GM18502 (cell line): ENCODE data around the gene ELOVL2.
"Not testable (repeated sequence)": the region's sequence is repeated elsewhere in the genome, so short reads cannot be mapped to it uniquely, and the experiment has no call there.

Experiments
- ATAC-seq: cut with Tn5 transposase; IDR thresholded peaks from one replicate; pipeline ENCODE4 v1.9.1; 2021; ENCODE audit warnings: mild to moderate bottlenecking; ENCODE audit not compliant: unreplicated experiment, poor library complexity

Gene ELOVL2

DNA sequence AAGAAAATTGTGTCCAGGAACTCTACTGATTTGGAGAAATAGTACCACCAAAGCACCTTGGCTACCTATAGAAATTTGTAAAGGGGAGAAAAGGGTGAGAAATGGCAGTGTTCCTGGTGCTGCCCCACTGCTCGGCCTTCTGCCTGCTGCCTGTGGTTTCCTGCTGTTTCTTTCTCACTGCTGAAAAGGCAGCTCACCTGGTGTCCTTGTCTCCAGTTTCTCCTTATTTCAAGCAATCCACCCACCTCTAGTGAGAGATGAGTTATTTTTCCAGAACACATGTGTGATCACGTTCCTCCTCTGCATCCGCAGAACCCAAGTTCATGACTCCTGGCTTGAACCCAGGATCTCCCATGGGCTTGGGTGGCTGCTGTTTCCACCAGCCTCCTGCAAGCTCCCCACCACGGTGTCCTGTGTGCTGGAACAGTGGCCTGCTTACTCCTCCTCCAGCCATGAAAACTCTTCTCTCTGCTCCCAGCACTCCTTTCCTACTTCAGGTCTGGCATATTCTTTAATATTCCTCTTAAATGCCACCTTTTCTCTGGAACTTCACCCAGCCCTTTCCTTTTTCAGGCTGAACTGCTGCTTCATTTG is 48.9 kb downstream of the ELOVL2 start:
- no peak for ATAC-seq

DNA sequence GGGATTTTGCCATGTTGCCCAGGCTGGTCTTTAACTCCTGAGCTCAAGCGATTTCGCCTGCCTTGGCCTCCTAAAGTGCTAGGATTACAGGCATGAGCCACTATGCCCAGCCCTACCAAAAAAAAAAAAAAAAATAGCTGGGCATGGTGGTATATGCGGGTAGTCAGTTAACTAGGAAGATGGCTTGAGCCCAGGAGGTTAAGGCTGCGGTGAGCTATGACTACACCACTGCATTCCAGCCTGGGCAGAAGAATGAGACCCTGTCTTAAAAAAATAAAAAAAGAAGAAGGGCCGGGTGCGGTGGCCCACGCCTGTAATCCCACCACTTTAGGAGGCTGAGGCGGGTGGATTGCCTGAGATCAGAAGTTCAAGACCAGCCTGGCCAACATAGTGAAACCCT is 50.2 kb downstream of the ELOVL2 start:
- ATAC-seq, result no peak

DNA sequence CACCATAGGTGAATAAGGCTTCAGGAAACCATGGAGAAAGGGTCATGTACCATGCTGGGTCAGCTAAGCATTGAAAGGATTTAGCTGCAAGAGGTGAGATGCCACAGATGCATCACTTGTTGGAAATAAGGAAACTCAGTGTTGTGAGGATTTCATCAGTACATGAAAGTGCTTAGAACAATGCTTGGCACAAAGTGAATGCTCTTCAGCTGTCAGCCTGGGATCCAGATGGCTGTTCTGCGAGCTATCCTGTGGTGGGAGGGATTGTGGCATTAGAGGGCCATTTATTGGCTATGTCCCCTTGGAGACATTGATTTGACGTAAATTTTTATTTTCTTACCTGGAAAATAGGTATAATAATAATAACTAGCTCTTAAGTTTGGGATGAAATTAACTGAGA is 53.0 kb downstream of the ELOVL2 start:
- no peak for ATAC-seq

DNA sequence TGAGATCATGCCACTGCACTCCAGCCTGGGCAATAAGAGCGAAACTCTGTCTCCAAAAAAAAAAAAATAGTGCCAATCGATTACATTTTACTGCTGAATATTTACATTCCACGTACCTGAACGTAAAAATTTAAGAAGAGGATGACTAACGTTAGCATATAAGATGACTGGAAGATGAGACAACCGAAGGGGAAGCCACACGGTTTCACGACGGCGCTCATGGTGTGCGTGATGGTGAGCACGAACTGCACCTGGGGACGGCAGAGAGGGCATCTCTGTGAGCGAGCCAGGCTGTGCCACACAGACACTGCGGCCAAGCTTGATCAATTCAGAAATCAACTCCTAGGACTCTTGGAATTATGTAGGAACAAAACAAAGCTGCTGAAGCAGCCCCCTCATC is 54.5 kb downstream of the ELOVL2 start:
- ATAC-seq, result no peak

DNA sequence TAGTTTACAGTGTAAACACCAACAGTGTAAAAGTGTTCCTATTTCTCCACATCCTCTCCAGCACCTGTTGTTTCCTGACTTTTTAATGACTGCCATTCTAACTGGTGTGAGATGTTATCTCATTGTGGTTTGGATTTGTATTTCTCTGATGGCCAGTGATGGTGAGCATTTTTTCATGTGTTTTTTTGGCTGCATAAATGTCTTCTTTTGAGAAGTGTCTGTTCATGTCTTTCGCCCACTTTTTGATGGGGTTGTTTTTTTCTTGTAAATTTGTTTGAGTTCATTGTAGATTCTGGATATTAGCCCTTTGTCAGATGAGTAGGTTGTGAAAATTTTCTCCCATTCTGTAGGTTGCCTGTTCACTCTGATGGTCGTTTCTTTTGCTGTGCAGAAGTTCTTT is 59.1 kb downstream of the ELOVL2 start:
- ATAC-seq, result not testable (repeated sequence)

DNA sequence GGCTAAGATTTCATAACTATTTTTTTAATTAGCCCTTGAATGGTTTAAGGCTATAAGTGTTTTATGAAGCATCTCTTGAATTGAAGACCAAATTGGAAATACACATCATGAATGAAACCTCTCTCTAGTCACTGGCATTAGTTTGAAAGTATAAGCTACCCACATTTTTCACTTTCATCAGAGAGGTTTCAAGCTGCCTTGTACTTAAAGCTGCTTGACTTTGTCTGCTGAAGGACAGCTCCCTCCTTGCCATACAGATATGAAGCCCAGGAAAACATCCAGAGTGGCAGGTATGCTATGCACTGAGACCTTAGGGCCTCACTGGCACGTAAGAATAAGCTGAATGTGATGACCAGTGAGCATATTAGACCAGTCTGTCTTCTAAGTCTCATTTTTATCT is 62.7 kb downstream of the ELOVL2 start:
- no peak for ATAC-seq

DNA sequence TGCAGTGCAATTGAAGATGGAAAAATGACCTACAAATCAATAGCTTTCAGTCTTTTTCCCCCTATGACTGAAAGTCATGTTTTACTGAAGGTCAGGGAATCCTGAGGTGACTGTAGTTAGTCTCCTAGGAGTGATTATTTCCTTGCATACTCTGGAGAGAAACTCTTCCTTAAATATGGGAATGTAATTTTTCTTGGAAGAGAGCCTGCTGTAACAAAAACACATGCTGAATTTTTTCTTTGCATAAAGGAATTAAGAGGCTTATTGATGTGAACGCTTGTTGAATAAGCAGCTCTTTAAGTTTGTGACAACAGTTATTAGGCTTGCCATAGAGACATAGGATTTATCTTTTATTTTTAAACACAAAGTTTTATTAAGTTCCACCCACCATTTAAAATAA is 64.5 kb downstream of the ELOVL2 start:
- ATAC-seq, result no peak

DNA sequence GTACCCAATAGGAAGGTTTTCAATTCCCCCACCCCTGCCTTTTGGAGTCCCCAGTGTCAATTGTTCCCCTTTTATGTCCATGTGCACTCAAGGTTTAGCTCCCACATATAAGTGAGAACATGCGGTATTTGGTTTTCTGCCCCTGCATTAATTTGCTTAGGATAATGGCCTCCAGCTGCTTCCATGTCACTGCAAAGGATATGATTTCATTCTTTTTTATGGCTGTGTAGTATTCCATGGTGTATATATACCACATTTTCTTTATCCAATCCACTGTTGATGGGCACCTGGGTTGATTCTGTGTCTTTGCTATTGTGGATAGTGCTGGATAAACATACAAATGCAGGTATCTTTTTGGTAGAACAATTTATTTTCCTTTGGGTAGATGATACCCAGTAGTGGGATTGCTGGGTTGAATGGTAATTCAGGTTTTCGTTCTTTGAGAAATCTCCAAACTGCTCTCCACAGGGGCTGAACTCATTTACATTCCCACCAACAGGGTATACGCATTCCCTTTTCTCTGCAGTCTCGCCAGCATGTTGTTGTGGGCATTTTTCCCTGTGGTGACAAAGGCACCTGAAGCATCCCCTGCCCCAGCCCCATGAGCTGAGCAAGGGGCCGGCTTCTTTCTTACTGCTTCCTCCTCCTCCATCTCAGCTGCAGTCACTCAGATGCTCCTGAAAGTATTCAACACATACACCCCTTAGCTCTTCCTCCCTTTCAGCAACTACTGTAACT is 66.7 kb downstream of the ELOVL2 start:
- no peak for ATAC-seq

DNA sequence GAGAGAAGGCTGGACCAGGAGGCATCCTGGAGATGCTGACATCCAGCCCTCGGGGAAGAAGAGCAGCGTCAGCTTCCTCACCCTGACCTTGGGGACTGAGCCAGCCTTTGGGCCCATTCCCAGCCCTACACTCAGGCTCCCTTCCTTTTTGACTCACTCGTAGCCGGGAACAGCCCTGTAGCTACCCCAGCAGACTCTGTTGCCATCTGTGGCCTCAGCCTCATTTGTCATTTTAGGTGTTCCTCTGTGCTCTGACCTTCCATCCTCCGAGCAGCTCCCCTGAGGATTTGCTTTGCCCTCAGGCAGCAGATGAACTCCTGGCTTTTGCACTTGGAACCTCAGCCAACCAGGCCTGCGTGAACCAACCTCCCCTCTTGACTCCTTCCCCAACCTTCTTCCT is 67.5 kb downstream of the ELOVL2 start:
- no peak for ATAC-seq

DNA sequence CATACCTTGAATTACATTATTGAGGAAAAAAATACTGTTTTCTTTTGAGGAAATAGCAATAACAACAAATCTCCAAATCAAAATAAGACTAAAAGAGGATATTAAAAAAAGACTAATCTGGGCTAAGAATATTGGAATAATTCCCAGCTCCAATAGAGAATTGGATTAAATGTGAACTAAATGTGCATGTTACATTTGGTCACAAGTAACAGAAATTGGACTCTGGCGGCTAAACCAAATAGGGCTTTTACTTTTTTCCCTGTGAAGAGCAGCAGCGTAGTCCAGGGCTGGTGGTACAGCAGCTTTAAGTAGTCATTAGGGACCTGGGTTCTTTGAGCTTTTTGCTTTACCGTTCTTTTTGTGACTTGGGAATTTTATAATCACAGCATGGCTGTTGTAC is 71.9 kb downstream of the ELOVL2 start:
- ATAC-seq, result no peak

DNA sequence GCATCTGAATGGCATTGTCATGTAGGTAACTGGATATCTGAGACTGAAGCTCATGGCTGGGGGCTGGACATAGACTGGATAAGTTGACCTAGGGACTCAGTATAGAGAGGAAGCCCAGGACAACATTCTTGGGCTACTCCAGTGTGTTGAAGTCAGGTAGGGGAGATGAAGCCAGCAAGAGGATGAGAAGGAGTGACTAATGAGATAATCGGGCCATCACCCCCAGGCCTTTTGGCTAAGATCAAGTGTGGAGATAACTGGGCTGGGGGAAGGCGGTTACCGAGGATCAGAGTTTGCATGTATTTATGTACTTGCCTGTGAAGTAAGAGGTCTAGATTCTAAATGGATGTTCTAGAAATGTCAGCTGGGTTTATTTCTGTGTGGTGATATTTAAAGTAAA is 73.4 kb downstream of the ELOVL2 start:
- ATAC-seq, result no peak

DNA sequence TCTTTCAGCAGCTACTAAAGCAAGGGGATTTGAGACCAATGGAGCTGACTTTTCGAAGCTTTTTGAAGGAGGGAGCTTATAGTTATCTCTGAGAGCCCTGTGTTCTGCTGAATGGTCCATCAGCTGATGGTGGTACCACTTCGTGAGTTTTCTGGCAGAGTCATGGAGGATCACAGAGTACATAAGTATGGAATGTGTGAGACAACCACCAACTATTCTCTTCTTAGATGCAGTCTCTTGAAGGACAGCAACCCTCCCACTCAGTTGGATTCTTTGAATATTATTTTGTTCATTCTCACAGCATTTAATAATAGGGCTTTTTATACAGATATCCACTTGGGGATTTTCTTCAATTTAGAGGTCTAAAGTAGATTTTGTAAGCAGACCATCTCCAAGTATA is 75.3 kb downstream of the ELOVL2 start:
- ATAC-seq, result no peak

DNA sequence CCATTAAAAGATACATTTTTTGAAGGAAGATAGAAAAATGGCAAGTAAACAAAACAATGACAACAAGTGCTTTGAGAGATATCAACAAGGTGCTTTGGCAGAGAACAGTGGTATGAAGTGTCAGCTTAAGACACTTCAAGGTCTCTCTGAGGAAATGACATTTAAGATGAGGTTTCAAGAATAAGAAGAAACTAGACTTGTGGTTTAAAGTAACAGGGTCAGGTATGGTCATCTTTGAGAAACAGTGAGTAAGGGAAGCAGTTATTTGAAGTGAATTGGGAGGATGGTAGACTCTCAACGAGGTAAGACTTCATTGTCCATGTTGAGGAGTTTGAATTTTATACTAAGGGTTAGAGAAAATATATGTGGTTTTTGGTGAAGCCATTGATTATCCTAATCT is 79.4 kb downstream of the ELOVL2 start:
- ATAC-seq, result peak; percentile 62

DNA sequence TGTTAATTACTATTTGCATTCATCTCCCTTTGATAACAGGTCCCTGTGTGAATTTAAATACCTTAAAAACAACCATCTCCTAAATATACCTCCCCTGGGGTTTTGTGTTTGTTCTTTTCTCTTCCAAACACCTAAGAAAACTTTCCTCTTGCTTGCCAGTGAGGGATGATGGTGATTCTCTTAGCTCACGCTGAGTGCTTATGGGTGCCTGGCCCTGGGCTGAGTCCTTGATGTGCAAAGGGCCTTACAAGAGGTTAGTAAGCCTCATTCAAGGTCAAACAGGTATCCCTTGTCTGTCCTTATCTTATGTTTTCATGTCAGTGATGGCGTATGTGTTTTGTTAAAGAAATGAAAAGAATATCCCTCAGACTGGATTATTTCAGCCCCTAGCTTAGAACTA is 81.0 kb downstream of the ELOVL2 start:
- peak; percentile 12 for ATAC-seq

DNA sequence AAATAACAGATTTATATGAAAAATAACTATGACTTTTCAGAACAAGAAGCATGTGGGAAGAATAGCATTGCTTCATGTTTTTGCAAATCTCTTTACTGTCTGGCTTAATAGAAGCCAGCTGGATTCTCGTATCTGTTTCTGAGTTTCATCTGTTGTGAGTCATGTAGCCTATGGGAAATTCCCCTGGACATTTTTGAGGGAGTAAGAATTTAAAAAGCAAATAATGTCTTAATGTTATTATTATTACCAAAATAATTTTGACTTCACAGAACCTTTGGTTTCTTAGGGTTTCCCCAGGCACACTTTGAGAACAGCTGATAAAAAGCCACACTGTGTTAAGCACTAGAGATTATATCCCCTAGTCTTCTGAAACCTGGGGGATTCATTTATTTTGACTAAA is 81.4 kb downstream of the ELOVL2 start:
- peak; percentile 66 for ATAC-seq

DNA sequence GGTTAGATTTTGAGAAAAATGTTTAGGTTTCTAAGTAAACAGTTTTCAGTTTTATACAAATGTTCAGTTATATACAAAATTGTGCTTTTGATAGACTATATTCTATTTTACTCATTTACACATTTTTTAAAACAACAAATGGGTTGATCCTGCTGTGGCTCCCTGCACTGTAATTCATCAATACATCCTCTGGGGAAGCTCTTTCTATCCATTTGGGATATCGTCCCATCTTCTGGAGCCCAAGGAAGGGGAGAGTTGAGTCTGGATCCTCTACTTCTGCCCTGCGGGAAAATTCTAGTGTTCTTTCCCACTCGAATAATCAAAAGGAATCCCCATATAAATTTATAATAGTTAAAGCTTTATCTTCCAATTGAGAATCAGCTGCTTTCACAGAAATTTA is 82.3 kb downstream of the ELOVL2 start:
- no peak for ATAC-seq

DNA sequence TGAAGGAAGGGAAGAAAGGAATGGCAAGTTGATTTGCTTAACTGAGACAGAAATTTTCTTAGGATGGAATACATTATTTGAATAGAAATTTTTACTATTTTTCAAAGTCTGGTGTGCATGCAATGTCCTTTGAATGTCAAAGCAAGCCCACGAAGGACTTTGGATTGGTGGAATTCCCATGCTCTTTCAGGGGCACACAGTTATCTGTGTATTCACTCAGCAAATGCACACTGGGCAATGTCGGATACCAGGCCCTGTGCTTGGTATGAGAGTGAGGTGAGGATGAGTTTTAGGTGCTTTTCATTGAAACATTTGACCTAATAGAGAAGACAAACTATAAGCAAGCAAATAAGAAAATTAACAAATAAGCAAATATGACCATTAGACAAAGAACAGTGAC is 83.9 kb downstream of the ELOVL2 start:
- no peak for ATAC-seq

DNA sequence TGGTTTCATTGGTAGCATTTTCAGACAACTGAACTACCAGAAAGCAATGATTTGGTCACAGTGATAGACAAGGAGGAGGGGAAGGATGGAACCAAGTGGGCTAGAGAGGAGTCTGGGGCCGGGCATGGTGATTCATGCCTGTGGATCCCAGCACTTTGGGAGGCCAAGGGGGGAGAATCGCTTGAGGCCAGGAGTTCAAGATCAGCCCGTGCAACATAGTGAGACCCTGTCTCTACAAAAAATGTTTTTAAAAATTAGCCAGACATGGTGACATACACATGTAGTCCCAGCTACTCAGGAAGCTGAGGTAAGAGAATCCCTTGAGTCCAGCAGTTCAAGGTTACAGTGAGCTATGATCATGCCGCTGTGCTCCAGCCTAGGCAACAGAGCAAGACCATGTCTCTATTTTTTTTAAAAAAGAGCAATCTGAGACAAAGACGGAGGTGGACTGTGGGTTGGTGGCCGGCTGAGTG is 86.7 kb downstream of the ELOVL2 start:
- no peak for ATAC-seq

DNA sequence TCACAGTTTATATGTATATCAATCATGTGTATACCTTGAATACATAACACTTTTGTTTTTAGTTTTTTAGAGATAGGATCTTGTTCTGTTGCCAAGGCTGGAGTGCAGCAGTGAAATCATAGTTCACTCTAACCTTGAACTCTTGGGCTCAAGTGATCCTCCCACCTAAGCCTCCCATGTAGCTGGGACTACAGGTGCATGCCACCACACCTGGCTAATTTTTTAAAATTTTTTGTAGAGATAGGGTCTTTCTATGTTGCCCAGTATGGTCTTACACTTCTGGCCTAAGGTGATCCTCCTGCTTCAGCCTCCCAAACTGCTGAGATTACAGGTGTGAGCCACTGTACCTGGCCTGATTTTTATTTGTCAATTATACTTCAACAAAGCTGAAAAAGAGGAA is 87.3 kb downstream of the ELOVL2 start:
- ATAC-seq, result no peak

DNA sequence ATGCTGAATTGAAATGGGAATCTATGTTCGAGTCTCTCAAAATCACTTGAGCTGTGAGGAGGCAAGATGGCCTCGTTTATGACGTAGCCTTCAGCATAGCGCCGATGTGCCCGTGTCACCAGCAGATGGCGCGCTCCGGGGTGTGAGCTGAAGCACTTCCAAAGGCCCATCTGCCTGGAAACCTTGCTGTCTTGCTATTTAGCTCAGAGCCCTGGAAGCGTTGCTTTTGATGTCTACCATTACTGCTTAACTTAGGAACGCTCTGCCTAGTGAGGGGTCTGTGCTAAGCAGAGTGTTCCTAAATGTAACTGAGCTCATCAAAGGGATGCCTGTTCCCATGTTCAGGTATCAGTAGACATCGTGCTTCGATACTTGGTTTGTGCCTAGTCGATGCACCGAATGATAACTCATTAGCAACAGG is 89.5 kb downstream of the ELOVL2 start:
- peak; percentile 95 for ATAC-seq

DNA sequence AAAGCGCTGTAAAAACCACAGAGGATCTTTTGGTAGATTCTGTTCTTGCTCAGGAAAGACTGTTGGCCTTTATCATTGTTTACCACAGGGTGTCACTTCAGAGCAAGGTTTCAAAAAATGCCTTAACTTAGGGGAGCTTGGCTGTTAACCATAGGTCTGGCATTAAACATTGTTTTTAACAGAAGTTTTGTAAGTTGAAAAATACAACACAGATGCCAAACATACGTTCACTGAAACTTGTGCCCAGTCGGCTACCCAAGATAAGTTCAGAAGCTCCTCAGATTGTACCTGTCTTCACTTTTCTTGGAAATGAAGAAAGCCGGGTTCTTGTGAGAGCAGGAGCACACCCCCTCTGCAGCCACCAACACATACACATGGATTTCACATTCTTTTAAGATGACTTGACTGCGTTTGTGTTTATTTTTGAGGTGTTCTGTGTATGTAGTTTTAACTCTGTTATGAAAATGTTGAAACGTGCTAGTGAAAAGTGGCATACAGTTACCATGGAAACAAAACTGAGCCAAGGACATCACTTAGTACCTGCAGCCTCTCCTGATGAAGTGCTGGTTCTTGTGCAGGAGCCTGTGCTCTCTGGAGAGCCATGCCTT is 92.3 kb downstream of the ELOVL2 start:
- ATAC-seq, result no peak
